NCI-H69 (cell line): Measurements from ENCODE around the gene MATK.
A peak's percentile ranks its signal among the peaks of the same experiment; 100 is the strongest.

Experiments used
- DNase-seq: peaks from one replicate; lab custom pipeline; 2025; lab: John Stamatoyannopoulos, UW

Gene MATK

GRCh38 chr19:3746371-3747056 is 39.7 kb downstream of the MATK start:
- no peak for DNase-seq

DNA sequence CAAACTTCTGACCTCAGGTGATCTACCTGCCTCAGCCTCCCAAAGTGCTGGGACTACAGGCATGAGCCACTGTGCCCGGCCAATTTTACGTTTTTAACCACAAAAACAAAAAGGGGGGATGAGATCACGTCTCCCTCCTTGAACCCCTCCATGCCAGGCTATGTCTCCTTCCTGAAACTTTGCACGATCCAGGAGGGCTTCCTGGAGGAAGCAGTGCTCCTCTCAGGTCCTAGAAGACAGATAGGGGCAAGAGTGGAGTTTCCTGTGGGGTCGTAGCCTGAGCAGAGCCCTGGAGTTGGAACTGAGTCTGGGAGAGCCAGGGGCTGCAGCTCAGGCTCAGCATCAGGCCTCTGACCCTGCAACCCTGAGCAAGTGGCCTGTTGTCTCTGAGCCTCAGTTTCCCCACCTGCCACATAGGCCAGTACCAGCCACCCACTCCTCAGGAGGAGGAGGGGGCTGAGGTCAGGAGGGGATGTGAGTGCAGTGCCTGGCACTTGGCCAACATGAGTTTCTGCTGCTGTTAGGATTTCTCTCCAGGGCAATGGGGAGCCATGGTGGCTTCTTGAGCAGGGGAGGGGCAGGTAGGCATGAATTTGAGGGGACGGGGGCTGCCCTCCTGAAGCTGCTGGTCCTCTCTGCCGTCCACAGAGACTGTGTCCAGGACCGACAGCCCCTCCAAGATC is 40.7 kb downstream of the MATK start:
- no peak for DNase-seq

DNA sequence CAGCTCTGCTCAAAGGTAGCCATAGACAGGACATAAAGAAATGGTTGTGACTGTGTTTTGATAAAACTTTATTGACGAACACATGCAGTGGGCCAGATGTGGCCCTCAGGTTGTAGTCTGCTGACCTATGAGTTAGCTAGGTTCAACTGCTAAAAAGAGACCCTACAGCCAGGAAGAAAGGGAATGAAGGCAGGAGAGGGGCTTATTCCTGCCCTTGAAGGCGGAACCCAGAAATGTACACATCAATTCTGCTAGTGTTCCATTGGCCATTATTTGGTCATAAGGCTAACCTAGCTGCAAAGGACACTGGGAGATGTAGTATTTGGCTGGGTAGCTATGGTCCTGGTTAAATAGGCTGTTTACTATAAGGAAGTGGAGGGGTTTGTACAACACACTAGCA is 42.7 kb downstream of the MATK start:
- DNase-seq, result peak; percentile 15

DNA sequence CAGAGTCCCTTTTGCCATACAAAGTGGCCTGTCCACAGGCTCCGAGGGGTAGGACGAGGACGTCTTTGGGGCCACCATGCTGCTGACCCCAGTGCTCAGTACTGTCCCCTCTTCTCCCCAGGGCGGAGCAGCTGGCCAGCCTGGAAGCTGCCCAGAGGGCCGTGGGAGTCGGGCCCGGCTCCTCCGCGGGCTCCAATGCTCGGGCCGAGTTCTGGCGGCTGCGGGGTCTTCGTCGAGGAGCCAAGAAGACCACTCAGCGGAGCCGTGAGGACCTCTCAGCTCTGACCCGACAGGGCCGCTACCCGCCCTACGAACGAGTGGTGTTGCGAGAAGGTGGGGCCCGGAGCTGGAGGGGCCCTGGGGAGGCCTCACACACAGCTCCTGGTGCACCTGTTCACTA is 45.8 kb downstream of the MATK start:
- no peak for DNase-seq

DNA sequence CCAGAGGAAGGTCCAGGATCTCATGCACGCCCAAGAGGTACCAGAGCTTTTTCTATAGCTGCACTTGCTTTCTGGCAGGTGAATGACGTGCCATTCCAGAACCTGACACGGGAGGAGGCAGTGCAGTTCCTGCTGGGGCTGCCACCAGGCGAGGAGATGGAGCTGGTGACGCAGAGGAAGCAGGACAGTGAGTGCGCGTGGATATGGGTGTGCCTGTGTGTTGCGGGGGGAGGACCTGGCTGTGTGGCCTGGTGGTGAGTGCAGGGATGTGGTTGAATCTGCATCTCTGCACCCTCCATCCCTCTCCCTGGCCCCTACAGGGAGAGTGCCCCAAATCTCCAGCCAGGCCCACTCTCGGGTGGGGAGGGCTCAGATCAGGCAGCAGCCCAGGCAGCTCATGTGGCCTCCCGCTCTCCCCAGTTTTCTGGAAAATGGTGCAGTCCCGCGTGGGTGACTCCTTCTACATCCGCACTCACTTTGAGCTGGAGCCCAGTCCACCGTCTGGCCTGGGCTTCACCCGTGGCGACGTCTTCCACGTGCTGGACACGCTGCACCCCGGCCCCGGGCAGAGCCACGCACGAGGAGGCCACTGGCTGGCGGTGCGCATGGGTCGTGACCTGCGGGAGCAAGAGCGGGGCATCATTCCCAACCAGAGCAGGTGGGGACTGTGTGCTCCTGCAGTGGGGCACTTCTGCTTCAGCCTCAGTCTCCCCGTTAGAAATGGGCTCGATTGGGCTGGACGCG is 47.5 kb downstream of the MATK start:
- no peak for DNase-seq

- DNase-seq, result no peak
Observed at GRCh38 chr19:3737487-3738205, 48.5 kb downstream of the MATK start.

- DNase-seq, result no peak
Observed at GRCh38 chr19:3736106-3736724, 50.0 kb downstream of the MATK start.

DNA sequence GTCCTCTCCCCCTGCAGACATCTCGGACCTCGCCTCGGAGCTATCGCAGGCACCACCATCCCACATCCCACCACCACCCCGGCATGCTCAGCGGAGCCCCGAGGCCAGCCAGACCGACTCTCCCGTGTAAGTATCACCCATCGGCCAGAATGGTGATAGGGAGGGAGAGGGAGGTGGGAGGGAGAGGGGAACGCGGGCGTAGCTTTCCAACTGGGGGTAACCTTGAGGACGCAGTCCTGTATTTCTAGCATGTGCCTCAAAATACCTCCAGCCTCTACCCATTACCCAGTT is 51.9 kb downstream of the MATK start:
- DNase-seq, result no peak

DNA sequence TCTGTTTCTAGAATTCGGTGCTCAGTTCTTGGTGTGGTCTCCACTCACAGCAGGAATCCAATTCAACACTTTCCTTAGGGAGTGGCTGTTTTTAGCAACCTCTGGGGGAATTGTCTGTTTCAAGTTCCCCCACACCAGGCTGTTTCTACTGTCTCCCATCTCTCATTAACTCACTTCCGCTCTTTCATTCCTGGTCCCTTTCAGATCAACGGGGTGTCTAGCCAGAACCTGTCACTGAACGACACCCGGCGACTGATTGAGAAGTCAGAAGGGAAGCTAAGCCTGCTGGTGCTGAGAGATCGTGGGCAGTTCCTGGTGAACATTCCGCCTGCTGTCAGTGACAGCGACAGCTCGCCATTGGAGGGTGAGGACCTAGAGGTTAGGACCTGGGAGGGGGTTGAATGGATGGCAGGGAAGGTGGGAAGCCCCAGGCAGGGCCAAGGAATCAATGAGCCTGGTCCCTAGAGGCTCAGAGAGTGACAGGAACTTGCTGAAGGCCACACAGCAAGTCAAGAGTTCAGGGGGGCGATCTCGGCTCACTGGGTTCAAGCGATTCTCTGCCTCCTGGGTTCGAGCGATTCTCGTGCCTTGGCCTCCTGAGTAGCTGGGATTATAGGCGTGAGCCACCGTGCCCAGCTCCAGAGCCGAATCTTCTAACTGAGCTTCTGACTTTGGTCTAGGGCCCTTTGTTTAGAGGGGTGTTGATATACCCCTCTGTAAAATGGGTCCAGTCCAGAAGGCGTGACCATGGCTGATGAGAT is 52.5 kb downstream of the MATK start:
- DNase-seq, result peak; percentile 14

GRCh38 chr19:3732108-3732507 is 54.1 kb downstream of the MATK start:
- DNase-seq, result no peak

GRCh38 chr19:3730457-3730958 is 55.7 kb downstream of the MATK start:
- no peak for DNase-seq
